Measurements from ENCODE around the gene CAND2. TPM values are rescaled to one million over a fixed set of nuclear protein-coding genes. Genes with fewer than 3 reads are reported as not detected.
A peak's percentile ranks its signal among the peaks of the same experiment; 100 is the strongest.

The CAND2 gene
- total and polyA plus RNA-seq, 9 of the 15 experiments (the other 6 are each of a cell fraction or from before 2014, with no cell fraction given), result 0.91 to 14.9 (median 4.3) TPM

DNA sequence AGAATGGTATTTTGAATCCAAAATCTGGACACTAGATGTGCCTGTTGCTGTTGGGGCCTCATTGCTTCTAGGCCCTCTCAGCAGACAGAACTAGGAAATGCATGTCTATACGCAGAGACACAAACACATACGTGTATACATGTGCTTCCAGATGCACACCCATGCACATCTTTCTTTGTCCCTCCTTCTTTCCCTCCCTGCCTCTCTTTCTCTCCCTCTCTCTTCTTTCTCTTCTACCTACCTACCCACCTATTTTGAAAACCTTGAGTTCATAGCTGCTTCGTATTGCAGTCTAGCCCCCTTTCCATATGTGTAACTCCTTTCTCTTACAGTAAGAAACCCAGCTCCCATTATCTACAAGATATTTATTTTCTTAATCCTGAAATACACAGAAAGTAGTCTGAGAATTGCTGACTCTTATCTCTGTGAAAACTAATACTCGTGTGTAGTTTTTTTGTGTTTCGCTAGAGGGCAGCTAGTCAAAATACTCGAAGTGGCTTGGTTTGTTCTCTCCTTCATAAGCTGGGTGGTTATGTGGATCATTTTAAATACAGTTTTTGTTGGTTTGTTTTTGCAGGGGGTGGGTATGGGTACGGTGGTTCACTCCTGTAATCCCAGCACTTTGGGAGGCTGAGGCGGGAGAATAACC is 26.4 kb downstream of the CAND2 start (continued):
- TF ChIP-seq ZNF408 (CRISPR knock-in tag; IDR thresholded peaks at IDR 0.05; ENCODE audit: low read depth) (no peak), RAD51 (IDR thresholded peaks at IDR 0.05; ENCODE audit: borderline replicate concordance, low read depth) (no peak), MEF2A (IDR thresholded peaks at IDR 0.05; ENCODE audit: control insufficient read depth, low read depth, low read length) (no peak), MAFF (IDR thresholded peaks at IDR 0.05; ENCODE audit: low read length) (peak; percentile 66), NELFE (IDR thresholded peaks at IDR 0.05; ENCODE audit: insufficient read depth, insufficient read length) (no peak), LARP7 (IDR thresholded peaks at IDR 0.05) (0 out of 2 replicates have a peak, but pooled peaks have one; percentile 15), NUFIP1 (IDR thresholded peaks at IDR 0.05; ENCODE audit: partially characterized antibody) (no peak), BCL6 (CRISPR knock-in tag; IDR thresholded peaks at IDR 0.05) (no peak), SPI1 (IDR thresholded peaks at IDR 0.05; ENCODE audit: borderline replicate concordance, low read depth, low read length) (no peak), ARNT (IDR thresholded peaks at IDR 0.05) (peak in 1 of 2 experiments; percentile 81; a peak in 2 of 4 replicates), RAD21 (CRISPR knock-in tag; conservative IDR thresholded peaks at IDR 0.05 in 1 of 2, IDR thresholded peaks at IDR 0.05 in 1 of 2) (peak in 1 of 2 experiments; percentile 44; a peak in 3 of 4 replicates), HDAC1 (IDR thresholded peaks at IDR 0.05) (0 out of 4 replicates have a peak, but pooled peaks of 1 of the 2 experiments have one; percentile 19)
- TF ChIP-seq, protein P1, sequence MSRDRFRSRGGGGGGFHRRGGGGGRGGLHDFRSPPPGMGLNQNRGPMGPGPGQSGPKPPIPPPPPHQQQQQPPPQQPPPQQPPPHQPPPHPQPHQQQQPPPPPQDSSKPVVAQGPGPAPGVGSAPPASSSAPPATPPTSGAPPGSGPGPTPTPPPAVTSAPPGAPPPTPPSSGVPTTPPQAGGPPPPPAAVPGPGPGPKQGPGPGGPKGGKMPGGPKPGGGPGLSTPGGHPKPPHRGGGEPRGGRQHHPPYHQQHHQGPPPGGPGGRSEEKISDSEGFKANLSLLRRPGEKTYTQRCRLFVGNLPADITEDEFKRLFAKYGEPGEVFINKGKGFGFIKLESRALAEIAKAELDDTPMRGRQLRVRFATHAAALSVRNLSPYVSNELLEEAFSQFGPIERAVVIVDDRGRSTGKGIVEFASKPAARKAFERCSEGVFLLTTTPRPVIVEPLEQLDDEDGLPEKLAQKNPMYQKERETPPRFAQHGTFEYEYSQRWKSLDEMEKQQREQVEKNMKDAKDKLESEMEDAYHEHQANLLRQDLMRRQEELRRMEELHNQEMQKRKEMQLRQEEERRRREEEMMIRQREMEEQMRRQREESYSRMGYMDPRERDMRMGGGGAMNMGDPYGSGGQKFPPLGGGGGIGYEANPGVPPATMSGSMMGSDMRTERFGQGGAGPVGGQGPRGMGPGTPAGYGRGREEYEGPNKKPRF (IDR thresholded peaks at IDR 0.05; ENCODE audit: low read depth, low read length), result no peak

Data from K562 (cell line).